Activated CD8-positive, alpha-beta memory T cell treated with anti-CD3 and anti-CD28 coated beads for 36 hours (primary cell): Measurements from ENCODE around the gene SETMAR. TPM values are rescaled to one million over a fixed set of nuclear protein-coding genes. Genes with fewer than 3 reads are reported as not detected.

Source experiments
- CTCF ChIA-PET: fragments of 350-600 bp; sonication (Branson Sonifier 250); formaldehyde crosslinking; loops from one replicate; lab custom pipeline; 2021; ENCODE audit warnings: antibody characterized with exemption; lab: Charles Lee
- POLR2A ChIA-PET: fragments of 350-600 bp; sonication (Branson Sonifier 250); formaldehyde crosslinking; loops from one replicate; lab custom pipeline; 2021; ENCODE audit warnings: antibody characterized with exemption; lab: Charles Lee
- total RNA-seq, 2 experiments: library from RNA; stranded (reverse); gene quantifications; one replicate each; pipeline ENCODE4 v1.2.3, GENCODE V29; 2021

Gene SETMAR
- total RNA-seq, 2 experiments from 2014 or later = 16.4 to 19.0 TPM

DNA sequence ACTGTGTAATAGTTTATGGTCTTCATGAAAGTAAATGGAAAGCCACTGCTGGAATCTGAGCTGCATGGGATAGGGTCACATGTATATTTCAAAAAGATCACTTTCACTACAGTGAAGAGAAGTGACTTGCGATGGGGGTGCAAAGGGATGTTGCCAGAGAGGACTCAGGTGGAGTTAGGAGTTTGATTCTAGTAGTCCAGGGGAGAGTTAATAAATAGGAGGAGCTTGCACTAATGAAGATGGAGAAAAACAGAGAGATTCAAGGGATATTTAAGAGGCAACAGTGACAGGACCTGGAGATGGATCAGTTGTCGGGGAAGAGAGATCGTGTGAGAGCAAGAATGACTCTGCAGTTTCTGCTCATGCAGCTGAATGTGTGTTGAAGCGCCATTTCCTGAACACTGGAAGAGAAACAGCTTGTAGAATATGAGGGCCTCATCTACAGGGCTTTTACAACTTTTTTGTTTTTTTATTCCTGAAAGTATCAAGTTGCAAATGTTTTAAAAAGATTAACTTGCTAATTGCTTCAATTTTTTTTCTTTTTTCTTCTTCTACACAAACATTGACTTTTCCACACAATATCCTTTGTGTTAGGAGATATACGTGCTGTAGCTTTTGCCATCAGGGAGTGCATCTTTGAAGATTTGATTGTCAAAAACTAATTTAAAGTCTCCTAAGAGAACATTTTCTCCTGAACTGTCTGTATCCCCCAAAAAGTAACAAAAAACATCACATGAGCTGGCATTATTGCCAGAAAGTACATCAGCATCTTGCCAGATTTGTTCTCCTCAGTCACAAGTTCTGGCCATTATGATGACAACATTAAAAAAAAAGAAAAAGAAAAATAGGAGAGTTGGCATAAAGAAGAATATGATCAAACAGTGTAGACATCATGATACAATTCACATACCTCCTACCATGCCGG lies 37.5 kb downstream of the SETMAR start:
- POLR2A ChIA-PET = no interaction called here
- CTCF ChIA-PET = interaction anchor here (0.6 to 0.8 kb wide), 2 partner anchors 213 to 287 kb away, joined by 3 read pairs; no protein-coding TSS in a partner anchor

DNA sequence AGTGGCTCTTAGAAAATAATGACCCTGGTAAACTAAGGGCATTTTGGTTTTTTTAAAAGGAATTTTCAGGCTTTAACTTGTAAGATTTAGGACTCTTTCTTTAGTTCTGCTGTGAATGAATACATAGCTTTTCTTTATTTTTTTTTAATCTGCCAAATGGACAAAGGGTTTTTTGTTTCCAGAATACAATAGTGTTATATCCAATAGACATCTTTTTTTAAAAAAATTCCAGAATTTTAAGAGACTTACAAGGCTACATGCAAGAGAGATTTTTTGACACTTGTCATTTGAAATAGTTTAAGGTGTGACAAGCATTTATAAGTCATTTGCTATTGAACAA lies 38.1 kb downstream of the SETMAR start:
- CTCF ChIA-PET = interaction anchor here (0.8 kb wide), 1 partner anchor 286 kb away, joined by 3 read pairs; no protein-coding TSS in a partner anchor
- POLR2A ChIA-PET = no interaction called here

- POLR2A ChIA-PET = no interaction called here
- CTCF ChIA-PET = no interaction called here
These were observed 40.1 kb downstream of the SETMAR start for GRCh38 chr3:4343258-4343657.

GRCh38 chr3:4350789-4351163 lies 47.6 kb downstream of the SETMAR start:
- POLR2A ChIA-PET = interaction anchor here (0.5 to 2.0 kb wide), 5 partner anchors 47 to 624 kb away, joined by 3 to 8 read pairs (median 4); partner anchors contain the start of genes ITPR1 and SUMF1
- CTCF ChIA-PET = interaction anchor here (0.7 to 2.0 kb wide), 18 partner anchors 45 to 301 kb away, joined by 3 to 16 read pairs (median 4); partner anchors contain the start of gene ITPR1

GRCh38 chr3:4351164-4351855 lies 48.1 kb downstream of the SETMAR start:
- CTCF ChIA-PET = interaction anchor here (0.6 to 2.0 kb wide), 19 partner anchors 45 to 282 kb away, joined by 3 to 16 read pairs (median 3); partner anchors contain the start of gene ITPR1
- POLR2A ChIA-PET = interaction anchor here (0.5 to 2.0 kb wide), 5 partner anchors 46 to 624 kb away, joined by 3 to 8 read pairs (median 4); partner anchors contain the start of genes ITPR1 and SUMF1

- ChIA-PET CTCF (interaction anchor here (0.6 to 2.0 kb wide), 6 partner anchors 55 to 282 kb away, joined by 3 to 16 read pairs (median 4); no protein-coding TSS in a partner anchor), POLR2A (interaction anchor here (0.9 to 2.0 kb wide), 3 partner anchors 115 to 143 kb away, joined by 4 to 7 read pairs (median 4); partner anchors contain the start of genes ITPR1 and SUMF1)
These were observed 48.7 kb downstream of the SETMAR start for GRCh38 chr3:4351872-4352271.

DNA sequence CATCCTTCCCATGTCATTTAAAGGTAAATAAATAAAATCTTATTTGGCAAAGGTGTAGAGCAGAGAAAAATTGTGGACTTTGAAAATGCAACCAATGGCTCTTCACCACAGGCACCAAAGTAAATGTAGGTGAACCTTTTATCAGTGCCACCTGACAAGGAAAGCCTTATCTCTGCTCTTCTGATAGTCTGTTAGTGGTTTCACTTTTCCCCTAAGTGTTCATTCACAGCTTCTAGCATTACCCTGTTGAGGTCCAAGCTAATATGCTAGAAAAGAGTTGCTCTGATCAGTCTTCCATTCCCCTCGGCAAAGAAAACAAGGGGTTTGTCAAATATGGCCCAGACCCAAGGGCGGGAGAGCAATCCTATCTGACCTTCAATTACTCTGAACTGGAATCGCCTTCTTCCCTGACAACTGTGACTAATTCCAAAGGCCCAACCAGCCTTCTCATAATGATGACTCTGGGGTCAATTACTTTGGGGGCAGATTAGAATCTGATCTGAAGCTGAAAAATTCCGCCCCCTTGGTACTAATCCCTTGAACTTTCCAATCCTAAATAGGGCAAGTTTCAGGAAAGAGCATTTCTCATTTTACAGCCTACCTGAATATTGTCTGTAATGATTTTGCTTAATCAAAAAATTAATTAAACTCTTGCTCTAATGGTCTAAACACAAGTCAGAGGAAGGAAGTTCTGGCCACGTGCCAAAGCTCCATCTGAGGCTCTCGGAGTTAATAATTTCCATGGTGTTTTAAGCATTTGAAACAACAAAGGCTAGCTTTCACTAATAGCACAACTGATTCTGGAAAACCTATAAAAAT lies 52.4 kb downstream of the SETMAR start:
- CTCF ChIA-PET = no interaction called here
- POLR2A ChIA-PET = no interaction called here

DNA sequence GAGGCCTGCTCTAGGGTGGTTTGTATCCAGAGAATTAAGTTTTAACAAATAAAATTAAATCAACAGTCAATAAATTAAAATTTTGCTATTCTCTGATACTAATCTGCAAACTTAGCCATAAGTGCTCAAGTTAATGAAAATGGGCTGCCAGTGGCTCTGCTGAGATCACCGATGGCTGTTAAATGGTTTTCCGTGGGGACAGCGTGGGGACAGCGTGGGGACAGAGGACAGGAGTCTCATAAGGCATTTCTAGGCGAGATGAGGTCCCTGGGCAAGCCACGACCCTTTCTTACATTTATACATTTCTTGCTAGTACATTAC lies 53.0 kb downstream of the SETMAR start:
- ChIA-PET POLR2A (no interaction called here), CTCF (no interaction called here)

DNA sequence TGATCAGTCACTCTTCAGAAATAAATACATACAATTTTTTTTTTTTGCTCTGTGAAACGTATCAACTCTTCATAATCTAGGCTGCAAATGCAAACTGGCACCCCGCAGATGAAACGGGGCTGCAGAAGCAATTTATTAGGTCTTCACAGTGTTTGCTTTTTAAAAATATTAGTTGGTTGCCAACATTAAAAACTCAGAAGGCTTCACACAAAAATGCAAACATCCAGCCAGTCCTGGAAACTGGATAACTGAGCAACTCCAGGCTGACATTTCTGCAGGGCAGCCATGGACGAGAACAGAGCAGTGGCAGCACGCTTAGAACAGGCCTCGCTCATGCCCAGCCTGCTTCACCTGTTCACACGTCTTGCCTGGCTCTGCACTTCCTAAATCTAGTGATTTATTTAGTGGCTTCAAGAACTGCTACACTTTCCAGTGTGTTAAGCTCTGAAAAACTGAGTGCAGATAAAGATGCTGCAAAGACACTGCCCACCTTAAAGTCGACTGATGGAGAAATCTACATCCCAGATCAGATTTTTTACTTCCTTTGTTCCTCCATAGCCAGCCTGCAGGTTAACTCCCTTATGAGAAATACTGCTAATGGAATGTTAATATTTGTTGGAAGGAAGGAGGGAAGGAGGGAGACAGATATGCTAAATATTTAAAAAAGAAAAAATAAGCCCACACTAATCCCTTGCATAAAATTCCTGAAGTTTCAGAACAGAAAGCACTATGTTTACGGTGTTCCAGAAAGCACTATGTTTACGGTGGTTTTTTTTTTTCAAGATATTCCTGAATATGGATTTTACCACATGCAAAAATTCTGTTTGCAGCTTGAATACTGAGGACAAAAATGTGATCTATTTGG lies 53.6 kb downstream of the SETMAR start:
- ChIA-PET POLR2A (no interaction called here), CTCF (no interaction called here)

DNA sequence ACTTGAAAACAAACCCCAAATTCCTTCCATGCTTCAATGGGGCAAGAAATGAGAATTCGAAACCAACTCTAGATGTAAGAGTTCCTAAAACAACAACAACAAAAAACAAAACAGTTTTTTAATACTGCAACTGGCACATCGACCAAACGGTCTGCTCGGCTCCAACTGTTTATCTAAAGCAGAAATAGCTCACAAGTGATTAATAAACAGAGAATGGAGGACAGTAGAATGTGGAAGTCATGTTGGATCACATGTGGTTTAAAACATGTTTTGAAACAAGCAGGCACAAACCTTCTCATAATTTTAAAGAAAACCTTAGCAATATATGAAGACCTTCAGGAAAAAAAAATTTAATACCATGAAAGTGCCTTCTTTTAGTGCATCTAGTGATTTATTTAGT lies 55.1 kb downstream of the SETMAR start:
- ChIA-PET POLR2A (no interaction called here), CTCF (no interaction called here)

- CTCF ChIA-PET = interaction anchor here (1.0 kb wide), 1 partner anchor 133 kb away, joined by 5 read pairs; the partner anchor contains the start of gene ITPR1
- POLR2A ChIA-PET = no interaction called here
These were observed 56.8 kb downstream of the SETMAR start for GRCh38 chr3:4359805-4360502.

DNA sequence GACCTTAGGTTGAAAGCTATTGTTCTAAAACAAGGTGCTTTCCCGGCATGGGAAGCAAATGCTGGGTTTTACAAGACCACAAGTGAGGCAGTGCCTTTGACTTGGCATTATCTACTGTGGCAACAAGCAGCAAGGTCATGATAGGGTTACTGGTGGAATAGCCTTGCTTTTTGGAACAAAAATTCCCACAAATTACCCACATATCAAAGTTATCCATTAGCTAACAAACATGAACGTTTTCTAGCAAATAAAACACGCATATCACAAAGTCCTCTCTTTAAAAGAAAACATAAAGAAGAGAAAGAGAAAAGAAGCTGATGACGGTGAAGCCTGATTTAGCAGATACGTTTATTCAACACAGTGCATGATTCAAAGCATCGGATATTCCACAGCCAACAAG lies 57.6 kb downstream of the SETMAR start:
- CTCF ChIA-PET = no interaction called here
- POLR2A ChIA-PET = no interaction called here

DNA sequence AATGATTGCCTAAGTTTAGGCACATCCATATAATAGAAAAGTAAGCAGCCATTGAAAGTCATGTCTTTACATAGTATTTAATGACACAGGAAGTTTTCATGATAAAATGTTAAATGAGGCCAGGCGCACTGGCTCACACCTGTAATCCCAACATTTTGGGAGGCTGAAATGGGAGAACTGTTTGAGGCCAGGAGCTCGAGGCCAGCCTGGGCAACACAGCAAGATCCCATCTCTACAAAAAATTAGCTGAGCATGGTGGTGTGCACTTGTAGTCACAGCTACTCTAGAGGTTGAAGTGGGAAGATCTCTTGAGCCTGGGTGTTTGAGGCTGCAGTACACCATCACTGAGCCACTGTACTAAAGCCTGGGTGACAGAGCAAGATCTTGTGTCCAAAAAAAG lies 59.4 kb downstream of the SETMAR start:
- POLR2A ChIA-PET = no interaction called here
- CTCF ChIA-PET = no interaction called here

Other genes starting within 250 kb of the SETMAR start
- 1 to 10 TPM; 8.8 to 9.2 TPM for gene SUMF1, start 163.9 kb downstream of the SETMAR start, total RNA-seq
- 10 to 100 TPM; 83.2 to 85.1 TPM for gene ITPR1, start 190.0 kb downstream of the SETMAR start, total RNA-seq